IMR-90 (cell line): Measurements from ENCODE around the gene DRD2. TPM values are rescaled to one million over a fixed set of nuclear protein-coding genes. Genes with fewer than 3 reads are reported as not detected.

ENCODE experiments used
- ATAC-seq: fragments of 200-7000 bp; cut with Tn5 transposase; 2 replicates; pipeline ENCODE4 v1.9.1; 2020; ENCODE audit warnings: low read depth, mild to moderate bottlenecking, moderate library complexity
- BruUV-seq: library from RNA; stranded (reverse); fragments of 400-500 nt; replicated peaks from 2 replicates; lab custom pipeline; 2021; lab: Mats Ljungman, UMichigan
- CTCF ChIA-PET: fragments of 300-600 bp; formaldehyde crosslinking; extraction: SDS; loops from one replicate; lab custom pipeline; 2021; ENCODE audit warnings: antibody characterized with exemption; lab: Yijun Ruan, JAX
- POLR2A ChIA-PET: fragments of 300-600 bp; sonication (Branson Sonifier 250); formaldehyde crosslinking; loops from one replicate; lab custom pipeline; 2022; ENCODE audit warnings: antibody characterized with exemption; ENCODE audit not compliant: unreplicated experiment; lab: Charles Lee
- DNase-seq: peaks from one replicate; pipeline ENCODE4 v3.0.0; 2013
- H2AFZ ChIP-seq: replicated peaks from 2 replicates; pipeline ENCODE3; 2013; ENCODE audit warnings: low read length, mild to moderate bottlenecking; ENCODE audit not compliant: poor library complexity
- H2AK5ac ChIP-seq: 2 replicates; pipeline ENCODE4 v1.6.1; 2013; ENCODE audit warnings: low read depth, low read length, inconsistent platforms
- H2AK9ac ChIP-seq: replicated peaks from 2 replicates; pipeline ENCODE3; 2013; ENCODE audit warnings: mild to moderate bottlenecking, low read depth, low read length, moderate library complexity; ENCODE audit not compliant: poor library complexity
- H2BK120ac ChIP-seq: 2 replicates; pipeline ENCODE4 v1.6.1; 2013; ENCODE audit warnings: low read depth, low read length, inconsistent platforms
- H2BK15ac ChIP-seq: 3 replicates; pipeline ENCODE4 v1.6.1; 2013; ENCODE audit warnings: low read depth, low read length, inconsistent platforms
- H2BK20ac ChIP-seq: 2 replicates; pipeline ENCODE4 v1.6.1; 2013; ENCODE audit warnings: low read depth, mild to moderate bottlenecking, inconsistent platforms, low read length, moderate library complexity
- H2BK5ac ChIP-seq: 2 replicates; pipeline ENCODE4 v1.6.1; 2013; ENCODE audit warnings: mild to moderate bottlenecking, low read depth, low read length, inconsistent platforms; ENCODE audit not compliant: poor library complexity, severe bottlenecking
- H3K14ac ChIP-seq: replicated peaks from 2 replicates; pipeline ENCODE4 v1.6.1; 2013; ENCODE audit warnings: low read depth, low read length, inconsistent platforms
- H3K18ac ChIP-seq: 2 replicates; pipeline ENCODE4 v1.6.1; 2013; ENCODE audit warnings: low read depth, low read length, control low read depth
- H3K23ac ChIP-seq: 2 replicates; pipeline ENCODE4 v1.6.1; 2013; ENCODE audit warnings: low read depth, low read length, inconsistent platforms
- H3K27ac ChIP-seq: 2 replicates; pipeline ENCODE4 v1.5.1; 2013; ENCODE audit warnings: mild to moderate bottlenecking, control low read depth, low read length; ENCODE audit not compliant: insufficient read depth
- H3K27me3 ChIP-seq: 2 replicates; pipeline ENCODE4 v1.6.1; 2013; ENCODE audit warnings: low read length; ENCODE audit not compliant: control insufficient read depth, insufficient read depth
- H3K36me3 ChIP-seq: 2 replicates; pipeline ENCODE4 v1.6.1; 2013; ENCODE audit warnings: low read length, mixed read lengths; ENCODE audit not compliant: control insufficient read depth, insufficient read depth
- H3K4ac ChIP-seq: 2 replicates; pipeline ENCODE4 v1.6.1; 2013; ENCODE audit warnings: low read depth, low read length, inconsistent platforms
- H3K4me1 ChIP-seq: 2 replicates; pipeline ENCODE4 v1.6.1; 2013; ENCODE audit warnings: low read length, mixed read lengths; ENCODE audit not compliant: control insufficient read depth, insufficient read depth
- H3K4me2 ChIP-seq: 2 replicates; pipeline ENCODE4 v1.6.1; 2013; ENCODE audit warnings: low read depth, mild to moderate bottlenecking, control low read depth, low read length, moderate library complexity
- H3K4me3 ChIP-seq: 2 replicates; pipeline ENCODE4 v1.5.1; 2013; ENCODE audit warnings: low read depth, mild to moderate bottlenecking, control low read depth, low read length, moderate library complexity; ENCODE audit not compliant: insufficient read depth
- H3K56ac ChIP-seq: 2 replicates; pipeline ENCODE4 v1.6.1; 2013; ENCODE audit warnings: low read length, inconsistent platforms; ENCODE audit not compliant: insufficient read depth; ENCODE audit errors: extremely low read depth
- H3K79me1 ChIP-seq, 2 experiments: 2 replicates each; pipeline ENCODE4 v1.6.1; 2013; ENCODE audit warnings: low read length in 2 of 2, inconsistent platforms in 1 of 2, low read depth in 1 of 2
- H3K9ac ChIP-seq: 2 replicates; pipeline ENCODE4 v1.6.1; 2013; ENCODE audit warnings: low read depth, low read length, control low read depth
- H3K9me1 ChIP-seq: 2 replicates; pipeline ENCODE4 v1.6.1; 2013; ENCODE audit warnings: low read length, inconsistent platforms; ENCODE audit not compliant: insufficient read depth
- H3K9me3 ChIP-seq: 2 replicates; pipeline ENCODE4 v1.6.1; 2013; ENCODE audit warnings: low read length; ENCODE audit not compliant: control insufficient read depth, insufficient read depth
- H4K20me1 ChIP-seq: 2 replicates; pipeline ENCODE4 v1.6.1; 2013; ENCODE audit warnings: low read length, inconsistent platforms; ENCODE audit not compliant: insufficient read depth
- H4K5ac ChIP-seq: 2 replicates; pipeline ENCODE4 v1.6.1; 2013; ENCODE audit warnings: mild to moderate bottlenecking, low read depth, low read length, control low read depth
- H4K8ac ChIP-seq, 2 experiments: 2 replicates each; pipeline ENCODE4 v1.6.1; 2013; ENCODE audit warnings: low read depth in 2 of 2, low read length in 2 of 2, control low read depth in 1 of 2, inconsistent platforms in 1 of 2
- H4K91ac ChIP-seq: 2 replicates; pipeline ENCODE4 v1.6.1; 2013; ENCODE audit warnings: low read depth, low read length, inconsistent platforms; ENCODE audit not compliant: insufficient read depth
- BHLHE40 ChIP-seq: fragments of 150-350 bp; IDR thresholded peaks from 2 replicates; pipeline ENCODE4 v1.6.1; 2016; ENCODE audit warnings: mild to moderate bottlenecking, low read depth, low read length
- CEBPB ChIP-seq: IDR thresholded peaks from 2 replicates; pipeline ENCODE4 v1.6.1; 2012; ENCODE audit warnings: low read depth, low read length, improper control_type of control experiment
- CHD1 ChIP-seq: IDR thresholded peaks from 2 replicates; pipeline ENCODE4 v1.6.1; 2012; ENCODE audit warnings: low read depth, low read length, improper control_type of control experiment
- FOS ChIP-seq: fragments of 150-350 bp; IDR thresholded peaks from 2 replicates; pipeline ENCODE4 v1.6.1; 2016; ENCODE audit warnings: low read depth, low read length
- MAFK ChIP-seq: IDR thresholded peaks from 2 replicates; pipeline ENCODE4 v1.6.1; 2012; ENCODE audit warnings: low read depth, low read length, improper control_type of control experiment
- MAZ ChIP-seq: IDR thresholded peaks from 2 replicates; pipeline ENCODE4 v1.6.1; 2012; ENCODE audit warnings: low read depth, mild to moderate bottlenecking, low read length, improper control_type of control experiment, moderate library complexity, borderline replicate concordance
- MXI1 ChIP-seq: IDR thresholded peaks from 2 replicates; pipeline ENCODE4 v1.6.1; 2012; ENCODE audit warnings: low read depth, mild to moderate bottlenecking, low read length, moderate library complexity, borderline replicate concordance
- NFE2L2 ChIP-seq: fragments of 150-350 bp; IDR thresholded peaks from 2 replicates; pipeline ENCODE4 v1.6.1; 2016; ENCODE audit warnings: low read depth, mild to moderate bottlenecking, low read length
- POLR2A ChIP-seq: IDR thresholded peaks from 2 replicates; pipeline ENCODE4 v1.6.1; 2012; ENCODE audit warnings: mild to moderate bottlenecking, low read depth, low read length
- RAD21 ChIP-seq: IDR thresholded peaks from 2 replicates; pipeline ENCODE4 v1.6.1; 2012; ENCODE audit warnings: low read length, improper control_type of control experiment
- RCOR1 ChIP-seq: IDR thresholded peaks from 2 replicates; pipeline ENCODE4 v1.6.1; 2012; ENCODE audit warnings: mild to moderate bottlenecking, low read length, improper control_type of control experiment; ENCODE audit not compliant: insufficient replicate concordance
- RFX5 ChIP-seq: IDR thresholded peaks from 2 replicates; pipeline ENCODE4 v1.8.0; 2012; ENCODE audit warnings: low read depth, mild to moderate bottlenecking, low read length, moderate library complexity
- SMC3 ChIP-seq: fragments of 150-350 bp; IDR thresholded peaks from 2 replicates; pipeline ENCODE4 v1.6.1; 2016; ENCODE audit warnings: low read depth, mild to moderate bottlenecking, antibody characterized with exemption, low read length, moderate library complexity
- WGBS, 2 experiments: methylation state at CpG; one replicate each; pipeline versions ENCODE4 v1.1.5 to v1.1.7; 2013; ENCODE audit warnings: missing lambda C conversion rate in 2 of 2; ENCODE audit not compliant: insufficient read length in 1 of 2; ENCODE audit errors: extremely low coverage in 2 of 2; 5-methylcytosine and 5-hydroxymethylcytosine counted together
- dilution Hi-C: fragments of 300-500 bp; cut with HindIII; formaldehyde crosslinking; loops from one replicate; pipeline ENCODE4 v1.14.3; 2018; ENCODE audit warnings: low sequenced_read_pairs; ENCODE audit not compliant: unreplicated experiment
- in situ Hi-C: fragments of 300-500 bp; cut with MboI; formaldehyde crosslinking; loops from 3 replicates; pipeline ENCODE4 v1.14.3; 2019; ENCODE audit warnings: low sequenced_read_pairs, inconsistent platforms, mixed read lengths
- intact Hi-C: fragments of 100-400 bp; cut with micrococcal nuclease; formaldehyde crosslinking; loops from 2 replicates; pipeline ENCODE4 v1.10.0; 2022
- polyA plus RNA-seq, 3 experiments: library from polyadenylated mRNA; depleted of rRNA; stranded (reverse); fragments of >200 nt; gene quantifications; 2 replicates each; pipeline ENCODE4 v1.2.3, GENCODE V29; 2012; ENCODE audit warnings: low replicate concordance in 1 of 3
- total RNA-seq: library from RNA; depleted of rRNA; stranded (reverse); fragments of >200 nt; gene quantifications from 2 replicates; pipeline ENCODE4 v1.2.3, GENCODE V29; 2012
- TF ChIP-seq, protein P1 (sequence below): fragments of 150-350 bp; IDR thresholded peaks from 2 replicates; pipeline ENCODE4 v1.6.1; 2016; ENCODE audit warnings: low read depth, mild to moderate bottlenecking, low read length, moderate library complexity, borderline replicate concordance
- TF ChIP-seq, protein P2 (sequence below): conservative IDR thresholded peaks from 2 replicates; pipeline ENCODE4 v1.5.1; 2012; ENCODE audit warnings: mild to moderate bottlenecking, low read depth, low read length, improper control_type of control experiment
- TF ChIP-seq, protein P3 (sequence below): fragments of 150-350 bp; IDR thresholded peaks from 2 replicates; pipeline ENCODE4 v1.6.1; 2017; ENCODE audit warnings: mild to moderate bottlenecking, antibody characterized with exemption, low read length, low read depth

DRD2 gene
- total and polyA plus RNA-seq, 2 of the 4 experiments (the other 2 are of a cell fraction) = not detected

DNA sequence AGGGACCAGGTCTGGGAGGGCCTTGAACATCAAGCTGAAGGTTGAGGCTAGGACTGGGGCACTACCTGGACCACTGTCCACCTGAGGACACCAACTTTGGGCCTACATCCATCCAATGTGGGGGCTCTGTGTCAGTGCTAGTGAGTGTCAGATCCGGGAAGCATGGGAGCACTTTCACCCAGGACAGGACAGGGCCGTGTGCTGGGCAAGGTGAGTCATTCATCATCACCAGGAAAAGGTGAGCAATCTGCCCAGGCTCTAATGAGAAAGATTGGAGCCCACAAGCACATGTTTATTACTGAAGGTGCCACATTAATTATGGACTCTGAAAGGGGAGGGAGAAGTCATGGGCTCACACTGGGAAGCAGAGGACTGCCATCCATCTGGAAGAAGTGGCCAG, 39.7 kb upstream of the DRD2 start:
- Histone ChIP-seq H4K91ac (no peak overlapping the region), H3K23ac (no peak overlapping the region), H3K56ac (no peak overlapping the region), H3K9ac (no peak overlapping the region), H4K5ac (no peak overlapping the region), H3K9me1 (no peaks in the 10 kb centered on the region), H3K27ac (no peak overlapping the region), H3K4me3 (no peak overlapping the region), H4K20me1 (no peaks in the 10 kb centered on the region), H3K18ac (no peak overlapping the region), H4K8ac (no peak overlapping the region), H2AFZ (no peak overlapping the region), H3K4ac (no peak overlapping the region), H3K4me1 (no peaks in the 10 kb centered on the region), H2AK5ac (no peak overlapping the region), H3K9me3 (no peaks in the 10 kb centered on the region), H2BK15ac (no peak overlapping the region), H3K79me1 (no peaks in the 10 kb centered on the region), H2AK9ac (no peak overlapping the region), H3K36me3 (no peaks in the 10 kb centered on the region), H2BK5ac (no peak overlapping the region), H2BK20ac (no peak overlapping the region), H3K27me3 (no peaks in the 10 kb centered on the region; the same call in 1 of the 2 replicates), H3K4me2 (no peak overlapping the region), H2BK120ac (no peak overlapping the region), H3K14ac (no peak overlapping the region)
- no TSS peak for BruUV-seq
- WGBS, 2 experiments = no CpG with 5 or more reads among the region's 2 CpGs
- intact Hi-C loops = no loop called here
- dilution Hi-C loops = no loop called here
- ChIA-PET POLR2A (no interaction called here), CTCF (interaction anchor here (0.6 kb wide), 1 partner anchor 280 kb away, joined by 4 read pairs; no protein-coding TSS in a partner anchor)
- TF ChIP-seq RCOR1 (no peak), MAFK (no peak), NFE2L2 (no peak), RAD21 (no peak), CHD1 (no peak), SMC3 (no peak), CEBPB (no peak), MXI1 (no peak), FOS (no peak), RFX5 (no peak), MAZ (no peak), POLR2A (no peak), BHLHE40 (no peak)
- TF ChIP-seq, protein P1, sequence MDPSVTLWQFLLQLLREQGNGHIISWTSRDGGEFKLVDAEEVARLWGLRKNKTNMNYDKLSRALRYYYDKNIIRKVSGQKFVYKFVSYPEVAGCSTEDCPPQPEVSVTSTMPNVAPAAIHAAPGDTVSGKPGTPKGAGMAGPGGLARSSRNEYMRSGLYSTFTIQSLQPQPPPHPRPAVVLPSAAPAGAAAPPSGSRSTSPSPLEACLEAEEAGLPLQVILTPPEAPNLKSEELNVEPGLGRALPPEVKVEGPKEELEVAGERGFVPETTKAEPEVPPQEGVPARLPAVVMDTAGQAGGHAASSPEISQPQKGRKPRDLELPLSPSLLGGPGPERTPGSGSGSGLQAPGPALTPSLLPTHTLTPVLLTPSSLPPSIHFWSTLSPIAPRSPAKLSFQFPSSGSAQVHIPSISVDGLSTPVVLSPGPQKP = no peak
- TF ChIP-seq, protein P2, sequence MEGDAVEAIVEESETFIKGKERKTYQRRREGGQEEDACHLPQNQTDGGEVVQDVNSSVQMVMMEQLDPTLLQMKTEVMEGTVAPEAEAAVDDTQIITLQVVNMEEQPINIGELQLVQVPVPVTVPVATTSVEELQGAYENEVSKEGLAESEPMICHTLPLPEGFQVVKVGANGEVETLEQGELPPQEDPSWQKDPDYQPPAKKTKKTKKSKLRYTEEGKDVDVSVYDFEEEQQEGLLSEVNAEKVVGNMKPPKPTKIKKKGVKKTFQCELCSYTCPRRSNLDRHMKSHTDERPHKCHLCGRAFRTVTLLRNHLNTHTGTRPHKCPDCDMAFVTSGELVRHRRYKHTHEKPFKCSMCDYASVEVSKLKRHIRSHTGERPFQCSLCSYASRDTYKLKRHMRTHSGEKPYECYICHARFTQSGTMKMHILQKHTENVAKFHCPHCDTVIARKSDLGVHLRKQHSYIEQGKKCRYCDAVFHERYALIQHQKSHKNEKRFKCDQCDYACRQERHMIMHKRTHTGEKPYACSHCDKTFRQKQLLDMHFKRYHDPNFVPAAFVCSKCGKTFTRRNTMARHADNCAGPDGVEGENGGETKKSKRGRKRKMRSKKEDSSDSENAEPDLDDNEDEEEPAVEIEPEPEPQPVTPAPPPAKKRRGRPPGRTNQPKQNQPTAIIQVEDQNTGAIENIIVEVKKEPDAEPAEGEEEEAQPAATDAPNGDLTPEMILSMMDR = no peak
- TF ChIP-seq, protein P3, sequence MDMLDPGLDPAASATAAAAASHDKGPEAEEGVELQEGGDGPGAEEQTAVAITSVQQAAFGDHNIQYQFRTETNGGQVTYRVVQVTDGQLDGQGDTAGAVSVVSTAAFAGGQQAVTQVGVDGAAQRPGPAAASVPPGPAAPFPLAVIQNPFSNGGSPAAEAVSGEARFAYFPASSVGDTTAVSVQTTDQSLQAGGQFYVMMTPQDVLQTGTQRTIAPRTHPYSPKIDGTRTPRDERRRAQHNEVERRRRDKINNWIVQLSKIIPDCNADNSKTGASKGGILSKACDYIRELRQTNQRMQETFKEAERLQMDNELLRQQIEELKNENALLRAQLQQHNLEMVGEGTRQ = no peak
- in situ Hi-C loops = no loop called here
- no peak for ATAC-seq
- DNase-seq = no peak
